ENCODE data around the gene AP5S1.
"Not testable (repeated sequence)": the region's sequence is repeated elsewhere in the genome, so short reads cannot be mapped to it uniquely, and the experiment has no call there.

AP5S1 gene

DNA sequence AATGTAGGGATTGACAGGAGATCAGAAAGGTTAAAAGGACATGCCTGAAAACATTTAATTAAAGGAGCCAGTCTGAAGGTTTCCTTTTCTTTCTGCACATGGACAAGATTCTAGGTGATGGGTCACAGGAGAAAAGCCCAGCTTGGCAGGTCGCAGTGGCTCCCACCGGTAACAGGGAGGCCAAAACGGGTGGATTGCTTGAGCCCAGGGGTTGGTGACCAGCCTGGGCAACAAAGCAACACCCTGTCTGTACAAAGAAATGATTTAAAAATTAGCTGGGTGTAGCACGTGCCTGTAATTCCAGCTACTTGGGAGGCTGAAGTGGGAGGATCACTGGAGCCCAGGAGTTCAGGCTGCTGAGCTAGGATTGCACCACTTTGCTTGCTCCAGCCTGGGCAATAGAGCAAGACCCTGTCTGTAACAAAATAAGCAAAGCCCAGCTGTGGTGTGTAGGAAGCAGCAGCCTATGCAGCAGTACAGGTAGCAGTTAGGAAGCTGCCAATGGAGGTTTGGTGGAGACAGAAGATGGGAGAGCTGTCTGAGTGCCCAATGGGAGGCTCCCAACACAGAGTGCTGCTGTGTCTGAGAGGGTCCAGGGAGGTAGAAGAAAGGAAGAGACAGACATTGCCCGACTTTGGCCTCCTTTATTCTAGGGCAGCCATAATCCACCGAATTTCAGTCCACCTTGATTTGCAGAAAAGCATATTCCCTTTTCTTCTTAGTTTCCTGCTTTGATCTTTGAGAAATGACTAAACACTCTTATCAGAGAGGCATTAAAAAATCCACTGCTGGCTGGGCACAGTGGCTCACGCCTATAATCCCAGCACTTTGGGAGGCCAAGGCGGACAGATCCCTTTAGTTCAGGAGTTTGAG, 7.1 kb upstream of the AP5S1 start:
- no peak for DNase-seq (ENCODE audit: low read depth)

DNA sequence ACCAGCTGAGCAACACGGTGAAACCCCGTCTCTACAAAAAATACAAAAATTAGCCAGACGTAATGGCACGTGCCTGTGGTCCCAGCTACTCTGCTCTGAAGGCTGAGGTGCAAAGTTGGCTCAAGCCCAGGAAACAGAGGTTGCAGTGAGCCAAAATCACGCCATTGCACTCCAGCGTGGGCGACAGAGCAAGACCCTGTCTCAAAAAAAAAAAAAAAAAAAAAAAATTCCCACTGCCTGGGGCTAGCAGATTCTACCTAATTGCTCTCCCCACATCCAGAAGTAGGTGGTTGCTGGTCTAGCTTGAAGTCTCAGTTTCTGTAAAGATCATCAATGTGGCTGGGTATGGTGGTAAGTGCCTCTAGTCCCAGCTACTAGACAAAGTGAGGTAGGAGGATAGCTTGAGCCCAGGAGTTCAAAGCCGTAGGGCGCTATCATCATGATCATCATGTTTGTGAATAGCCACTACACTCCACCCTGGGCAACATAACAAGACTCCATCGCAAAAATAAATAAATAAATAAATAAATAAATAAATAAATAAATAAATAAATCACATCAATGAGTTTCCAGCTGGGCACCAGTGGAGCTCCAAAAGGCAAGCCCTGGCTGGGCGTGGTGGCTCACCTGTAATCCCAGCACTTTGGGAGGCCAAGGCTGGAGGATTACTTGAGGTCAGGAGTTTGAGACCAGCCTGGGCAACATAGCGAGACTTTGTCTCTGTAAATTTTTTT, 6.3 kb upstream of the AP5S1 start:
- DNase-seq (ENCODE audit: low read depth), result no peak

DNA sequence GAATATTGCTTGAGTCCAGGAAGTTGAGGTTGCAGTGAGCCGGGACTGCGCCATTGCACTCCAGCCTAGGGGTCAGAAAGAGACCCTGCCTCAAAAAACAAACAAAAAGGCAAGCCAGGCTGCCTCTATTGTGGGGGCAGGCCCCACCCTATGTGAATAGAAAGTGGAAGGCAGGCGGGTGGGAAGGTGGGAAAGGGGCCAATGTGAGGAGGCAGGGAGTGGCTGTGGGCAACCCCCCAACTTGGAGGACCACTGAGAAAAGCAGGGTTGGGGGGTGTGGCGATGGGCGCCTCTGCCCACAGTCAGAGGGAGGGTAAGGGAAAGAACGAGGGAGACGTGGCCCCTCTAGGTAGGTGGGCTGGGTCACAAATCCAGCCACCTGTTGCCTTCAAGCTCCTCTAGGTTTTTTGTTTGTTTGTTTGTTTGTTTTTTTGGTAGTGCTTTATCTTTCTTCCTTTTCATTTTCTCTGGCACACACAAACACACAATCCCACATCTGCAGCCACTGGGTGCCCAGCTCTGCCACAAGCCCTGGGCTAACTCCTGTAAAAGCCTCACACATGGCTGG, 5.3 kb upstream of the AP5S1 start:
- DNase-seq (ENCODE audit: low read depth), result no peak

DNA sequence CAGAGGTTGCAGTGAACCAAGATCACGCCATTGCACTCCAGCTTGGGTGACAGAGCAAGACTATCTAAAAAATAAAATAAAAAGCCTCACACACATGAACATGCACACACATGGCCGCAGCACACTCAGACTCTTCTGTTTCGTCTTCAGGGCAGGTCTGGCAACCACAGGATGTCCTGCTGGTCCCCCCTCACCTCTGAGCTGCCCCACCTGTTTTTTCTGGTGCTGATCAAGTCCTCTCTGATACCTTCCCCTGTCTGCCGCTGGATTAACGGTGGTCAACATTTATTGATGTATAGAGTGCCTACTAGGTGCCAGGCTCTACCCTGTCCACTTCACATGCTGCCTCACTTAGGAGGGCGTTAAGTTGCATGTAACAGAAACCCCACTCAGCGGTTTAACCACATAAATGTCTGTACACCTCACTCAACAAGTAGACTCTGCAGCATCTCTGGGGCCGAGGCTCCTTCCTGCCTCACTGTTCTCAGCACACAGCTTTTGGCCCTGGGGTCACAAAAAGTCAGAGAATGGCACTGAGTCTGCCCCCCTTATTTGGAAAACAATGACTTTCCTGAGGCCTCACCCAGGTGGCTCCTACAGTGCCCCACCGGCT, 4.5 kb upstream of the AP5S1 start:
- no peak for DNase-seq (ENCODE audit: low read depth)

DNA sequence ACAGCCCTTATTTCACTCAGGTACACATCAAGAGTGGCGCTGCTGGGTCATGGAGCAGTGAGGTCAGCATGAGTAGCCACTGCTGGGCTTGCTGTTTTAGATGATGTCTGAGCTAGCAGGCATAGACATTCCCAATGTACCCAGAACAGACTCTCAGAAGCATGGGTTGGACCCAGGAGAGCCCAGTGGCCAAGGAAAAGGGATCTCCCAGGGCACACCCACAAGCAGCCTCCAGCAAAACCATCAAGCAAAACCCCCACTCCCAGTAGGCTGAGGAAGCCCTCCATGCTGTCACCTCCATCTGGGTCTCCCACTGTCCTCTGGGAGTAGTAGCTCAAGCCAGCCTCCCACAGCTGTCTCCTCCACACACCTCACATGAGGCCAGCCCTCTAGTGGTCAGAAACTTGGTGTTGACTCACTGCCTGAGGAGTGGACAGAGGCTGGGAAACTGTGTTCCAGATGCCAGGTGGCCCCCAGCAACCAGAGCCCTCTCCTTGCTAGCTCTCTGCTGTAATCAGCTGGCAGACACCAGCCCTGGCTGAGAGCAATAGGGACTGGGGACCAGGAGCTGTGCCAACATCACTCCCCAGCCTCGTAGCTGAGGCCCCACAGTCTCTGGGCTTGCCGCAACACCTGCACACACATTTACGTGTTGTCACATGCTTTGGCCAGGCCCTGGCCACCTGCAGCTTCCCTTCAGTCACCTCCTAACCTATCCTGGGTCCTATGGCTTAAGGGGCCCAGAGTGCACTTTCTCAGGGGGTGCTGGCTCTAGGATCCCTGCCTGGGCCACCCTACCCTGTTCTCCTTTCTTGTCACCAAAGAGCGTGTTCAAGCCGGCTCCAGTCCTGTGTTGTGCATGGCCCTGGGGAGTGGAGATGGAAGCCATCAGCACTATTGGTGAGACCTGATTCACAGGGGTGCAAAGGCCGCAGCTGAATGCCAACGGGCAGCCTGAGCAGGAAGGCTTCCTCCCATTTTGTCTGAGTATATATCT, 1.9 kb upstream of the AP5S1 start:
- DNase-seq (ENCODE audit: low read depth), result peak; percentile 57

DNA sequence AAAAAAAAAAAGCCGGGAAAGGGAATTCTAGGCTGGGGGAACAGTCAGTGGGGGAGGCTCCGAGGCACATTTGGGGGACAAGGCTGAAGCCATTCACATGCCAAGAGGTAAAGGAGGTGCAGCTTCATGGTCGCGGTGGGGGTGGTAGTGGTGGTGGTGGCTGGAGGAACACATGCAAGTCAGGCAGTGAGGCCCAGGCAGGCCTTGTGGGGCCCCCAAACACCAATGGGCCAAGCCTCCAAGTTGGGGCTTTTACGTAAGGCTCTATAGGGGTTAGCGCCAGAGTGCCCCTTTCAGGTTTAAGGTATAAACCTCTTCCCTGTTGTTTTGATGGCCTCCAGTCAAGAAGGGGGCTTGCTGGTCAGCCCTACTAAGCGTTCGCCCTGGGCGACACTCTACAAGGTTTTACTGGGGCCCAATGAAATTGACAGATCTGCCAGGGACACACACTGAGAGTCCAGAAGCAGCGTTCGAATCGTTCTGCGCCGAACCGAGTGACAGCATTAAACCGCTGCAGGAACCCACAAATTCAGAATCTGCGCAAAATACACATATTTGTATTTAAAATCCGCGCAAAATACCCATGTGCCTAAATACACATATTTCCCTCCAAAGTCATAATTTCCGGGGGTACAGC, 818 bp upstream of the AP5S1 start:
- no peak for DNase-seq (ENCODE audit: low read depth)

DNA sequence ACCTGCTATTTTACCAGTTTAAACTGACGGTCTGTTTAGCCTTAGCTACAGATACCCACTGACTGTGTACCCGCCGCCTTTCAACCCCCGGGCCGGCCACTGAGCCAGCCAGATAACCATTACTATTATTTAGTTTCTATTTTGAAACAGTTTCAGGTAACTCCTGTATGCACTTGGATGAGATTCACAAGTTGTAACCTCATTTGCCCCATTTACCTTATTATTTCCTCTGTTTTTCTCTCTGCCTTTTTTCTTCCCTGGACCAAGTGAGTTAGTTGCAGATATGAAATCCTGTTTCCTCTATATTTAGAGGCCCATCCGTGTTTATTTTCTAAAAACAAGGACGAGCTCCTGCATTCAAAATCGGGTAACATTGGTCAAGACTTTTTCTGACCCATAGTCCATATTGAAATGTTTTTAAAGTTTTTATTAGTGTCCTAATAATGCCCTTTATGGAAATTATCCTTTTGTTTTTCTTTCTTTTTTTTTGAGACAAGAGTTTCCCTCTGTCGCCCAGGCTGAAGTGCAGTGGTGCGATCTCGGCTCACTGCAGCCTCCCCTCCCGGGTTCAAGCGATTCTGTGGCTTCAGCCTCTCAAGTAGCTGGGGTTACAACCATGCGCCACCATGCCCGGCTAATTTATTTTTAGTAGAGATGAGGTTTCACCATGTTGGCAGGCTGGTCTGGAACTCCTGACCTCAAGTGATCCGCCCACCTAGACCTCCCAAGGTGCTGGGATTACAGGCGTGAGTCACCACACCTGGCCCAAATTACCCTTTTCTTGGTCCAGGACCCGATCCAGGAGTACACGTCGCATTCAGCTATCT, 767 bp downstream of the AP5S1 start:
- no peak for DNase-seq (ENCODE audit: low read depth)

DNA sequence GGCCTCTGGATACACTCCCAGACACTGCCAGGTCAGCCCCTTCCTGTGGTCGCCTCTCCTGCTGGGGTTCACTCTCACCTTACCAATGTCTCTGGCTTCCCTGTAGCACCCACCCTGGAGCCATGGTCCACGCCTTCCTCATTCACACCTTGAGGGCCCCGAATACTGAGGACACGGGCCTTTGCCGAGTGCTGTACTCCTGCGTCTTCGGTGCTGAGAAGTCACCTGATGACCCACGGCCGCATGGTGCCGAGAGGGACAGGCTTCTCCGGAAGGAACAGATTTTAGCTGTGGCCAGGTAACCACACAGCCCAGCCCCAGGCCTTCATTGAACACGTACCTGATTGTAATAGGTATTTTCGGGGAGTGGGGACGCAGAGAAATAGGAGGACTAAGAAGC, 1.6 kb downstream of the AP5S1 start:
- no peak for DNase-seq (ENCODE audit: low read depth)

DNA sequence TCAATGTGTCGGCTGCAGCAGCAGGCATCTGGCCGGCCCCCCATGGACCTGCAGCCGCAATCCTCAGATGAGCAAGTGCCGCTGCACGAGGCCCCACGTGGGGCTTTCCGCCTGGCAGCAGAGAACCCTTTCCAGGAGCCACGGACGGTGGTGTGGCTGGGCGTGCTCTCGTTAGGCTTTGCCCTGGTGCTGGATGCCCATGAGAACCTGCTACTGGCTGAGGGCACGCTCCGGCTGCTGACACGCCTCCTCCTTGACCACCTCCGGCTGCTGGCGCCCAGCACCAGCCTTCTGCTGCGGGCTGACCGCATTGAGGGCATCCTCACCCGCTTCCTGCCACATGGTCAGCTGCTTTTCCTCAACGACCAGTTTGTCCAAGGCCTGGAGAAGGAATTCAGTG, 3.5 kb downstream of the AP5S1 start:
- no peak for DNase-seq (ENCODE audit: low read depth)

DNA sequence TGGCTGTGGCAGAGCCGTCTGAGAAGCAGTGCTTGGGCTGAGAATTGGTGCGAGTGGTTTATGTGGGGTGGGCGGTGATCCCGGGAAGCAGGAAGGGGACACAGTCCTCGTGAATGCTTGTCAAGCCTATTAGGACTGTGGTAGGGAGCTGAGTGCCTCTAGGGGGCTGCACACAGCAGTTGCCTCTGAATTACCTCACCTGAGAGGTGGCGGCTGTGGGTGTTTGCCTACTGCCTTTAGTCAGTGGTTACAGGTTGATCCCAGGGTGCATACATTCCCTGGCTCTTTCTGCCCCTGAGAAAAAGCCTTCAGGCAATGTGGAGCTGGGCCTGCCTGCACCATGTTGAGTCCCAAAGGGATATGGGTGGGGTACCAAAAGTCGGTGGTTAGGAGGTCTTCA, 5.2 kb downstream of the AP5S1 start:
- no peak for DNase-seq (ENCODE audit: low read depth)

DNA sequence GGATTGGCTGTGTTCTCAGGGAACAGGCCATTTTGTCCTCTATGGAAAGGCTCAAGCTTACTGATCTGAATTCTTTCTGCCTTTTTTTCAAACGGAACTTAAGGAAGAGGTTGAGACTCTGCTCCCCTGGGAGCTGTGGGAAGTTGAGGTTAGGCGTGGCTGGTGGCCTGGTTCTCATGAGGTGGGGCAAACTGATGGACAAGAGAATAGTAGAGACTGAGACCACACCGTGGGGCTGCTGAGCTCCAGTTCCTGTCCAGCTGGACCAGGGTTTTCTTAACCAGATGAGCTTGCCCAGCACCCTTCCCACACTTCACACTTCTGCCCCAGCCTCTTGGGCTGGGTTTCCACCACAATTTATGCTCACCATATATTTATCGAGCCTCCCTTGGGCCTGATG, 6.1 kb downstream of the AP5S1 start:
- no peak for DNase-seq (ENCODE audit: low read depth)

DNA sequence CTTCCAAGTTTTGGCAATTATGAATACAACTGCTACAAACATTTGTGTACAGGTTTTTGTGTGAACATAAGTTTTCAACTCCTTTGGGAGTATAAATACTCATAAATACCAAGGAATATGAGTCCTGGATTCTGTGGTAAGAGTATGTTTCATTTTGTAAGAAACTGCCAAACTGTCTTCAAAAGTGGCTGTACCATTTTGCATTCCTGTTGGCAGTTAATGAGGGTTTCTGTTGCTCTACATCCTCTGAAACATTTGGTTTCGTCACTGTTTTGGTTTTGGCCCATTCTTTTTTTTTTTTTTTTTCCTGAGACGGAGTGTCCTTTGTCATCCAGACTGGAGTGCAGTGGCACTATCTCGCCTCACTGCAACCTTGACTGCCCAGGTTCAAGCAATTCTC, 8.5 kb downstream of the AP5S1 start:
- peak; percentile 24 for DNase-seq (ENCODE audit: low read depth)

DNA sequence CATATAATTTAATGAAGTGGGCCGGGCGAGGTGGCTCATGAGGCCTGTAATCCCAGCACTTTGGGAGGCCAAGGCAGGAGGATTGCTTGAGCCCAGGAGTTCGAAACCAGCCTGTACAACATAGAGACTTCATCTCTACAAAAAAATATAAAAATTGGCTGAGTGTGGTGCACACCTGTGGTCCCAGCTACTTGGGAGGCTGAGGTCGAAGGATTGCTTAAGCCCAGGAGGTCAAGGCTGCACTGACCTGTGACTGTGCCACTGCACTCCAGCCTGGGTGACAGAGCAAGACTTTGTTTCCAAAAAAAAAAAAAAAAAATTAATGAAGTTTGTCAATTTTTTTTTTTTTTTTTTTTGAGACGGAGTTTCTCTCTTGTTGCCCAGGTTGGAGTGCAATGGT, 9.5 kb downstream of the AP5S1 start:
- not testable (repeated sequence) for DNase-seq (ENCODE audit: low read depth)

DNA sequence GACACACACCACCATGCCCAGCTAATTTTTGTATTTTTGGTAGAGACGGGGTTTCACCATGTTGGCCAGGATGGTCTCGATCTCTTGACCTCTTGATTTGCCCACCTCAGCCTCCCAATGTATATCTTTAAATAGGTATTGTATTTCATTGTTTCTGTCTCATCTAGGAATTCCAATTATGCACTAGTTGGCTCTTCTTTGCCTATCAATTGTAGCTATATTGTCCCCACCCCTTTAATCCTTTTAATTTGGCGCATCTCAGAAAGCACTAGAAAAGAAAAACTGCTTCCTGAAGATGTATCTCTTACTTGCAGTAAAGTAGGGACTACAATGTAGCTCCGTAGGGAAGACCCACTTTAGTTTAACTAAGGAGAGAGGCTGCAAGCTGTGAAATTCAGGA, 15.8 kb downstream of the AP5S1 start:
- DNase-seq (ENCODE audit: low read depth), result no peak

DNA sequence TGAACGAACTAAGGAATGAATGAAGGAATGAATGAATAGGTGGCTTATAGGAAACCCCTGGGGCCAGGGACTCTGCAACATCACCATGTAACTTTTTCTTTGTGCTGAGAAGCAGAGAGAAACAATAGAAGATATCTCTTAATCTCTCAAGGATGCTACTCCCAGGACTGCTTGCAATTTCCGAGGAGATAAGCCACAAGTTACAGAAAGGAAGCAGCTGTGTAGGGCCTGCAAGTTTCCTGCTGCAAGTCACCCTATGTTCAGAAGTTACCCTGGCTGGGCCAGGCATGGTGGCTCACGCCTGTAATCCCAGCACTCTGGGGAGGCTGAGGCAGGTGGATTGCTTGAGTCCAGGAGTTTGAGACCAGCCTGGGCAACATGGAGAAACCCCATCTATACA, 19.0 kb downstream of the AP5S1 start:
- no peak for DNase-seq (ENCODE audit: low read depth)

DNA sequence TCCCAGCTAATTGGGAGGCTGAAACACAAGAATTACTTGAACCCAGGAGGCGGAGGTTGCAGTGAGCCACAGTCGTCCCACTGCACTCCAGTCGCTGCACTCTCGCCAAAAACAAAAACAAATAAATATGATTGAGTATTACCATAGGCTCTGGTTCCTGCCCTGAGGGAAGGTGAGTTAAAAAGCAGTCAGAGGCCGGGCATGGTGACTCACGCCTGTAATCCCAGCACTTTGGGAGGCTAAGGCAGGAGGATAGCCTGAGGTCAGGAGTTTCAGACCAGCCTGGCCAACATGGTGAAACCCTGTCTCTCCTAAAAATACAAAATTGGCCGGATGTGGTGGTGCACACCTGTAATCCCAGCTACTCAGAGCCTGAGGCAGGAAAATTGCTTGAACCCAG, 19.9 kb downstream of the AP5S1 start:
- not testable (repeated sequence) for DNase-seq (ENCODE audit: low read depth)

DNA sequence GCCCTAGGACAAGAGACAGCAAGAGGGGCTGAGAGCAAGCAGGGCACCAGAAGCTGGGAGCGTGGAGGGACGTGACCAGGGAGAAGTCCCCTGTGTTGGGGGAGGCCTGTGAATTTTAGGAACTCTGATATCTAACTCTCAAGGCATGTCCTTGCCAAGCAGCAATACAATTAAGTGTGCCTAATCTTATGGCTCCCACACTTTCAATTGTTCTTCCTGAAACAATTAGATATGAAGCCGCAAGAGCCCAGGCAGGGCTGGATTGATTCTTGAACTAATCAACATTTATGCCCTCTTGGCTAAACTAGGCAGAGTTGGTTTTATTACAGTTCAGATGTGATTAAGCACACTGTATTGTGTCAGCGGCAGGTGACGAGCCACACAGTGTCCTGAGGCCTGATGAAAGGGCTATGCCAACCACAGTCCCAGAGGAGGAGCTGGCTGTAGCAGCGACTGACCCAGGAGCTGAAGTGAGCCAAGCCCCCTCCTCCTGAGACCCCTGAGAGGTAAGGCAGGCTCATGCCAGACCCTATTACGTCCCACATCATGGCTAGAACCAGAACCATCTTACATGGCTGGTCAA, 22.1 kb downstream of the AP5S1 start:
- no peak for DNase-seq (ENCODE audit: low read depth)

DNA sequence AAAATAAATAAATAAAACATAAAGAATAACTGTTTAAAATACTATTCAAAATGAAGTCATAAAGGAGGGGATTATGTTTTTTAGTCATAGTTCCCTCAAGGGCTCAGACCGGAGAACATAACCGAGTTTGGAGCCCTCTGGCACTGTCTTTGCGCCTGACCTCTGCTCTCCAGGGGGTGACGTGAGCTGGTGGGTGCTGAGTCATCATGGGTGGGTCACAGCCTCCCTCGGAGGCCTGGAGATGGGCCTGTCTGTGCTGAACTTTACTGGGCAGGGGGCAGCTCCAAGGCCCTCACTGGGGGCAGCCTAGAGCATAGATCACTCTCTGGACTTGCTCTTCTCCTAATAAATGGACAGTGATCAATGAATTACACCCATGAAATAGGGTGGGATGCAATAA, 23.1 kb downstream of the AP5S1 start:
- peak; percentile 71 for DNase-seq (ENCODE audit: low read depth)

DNA sequence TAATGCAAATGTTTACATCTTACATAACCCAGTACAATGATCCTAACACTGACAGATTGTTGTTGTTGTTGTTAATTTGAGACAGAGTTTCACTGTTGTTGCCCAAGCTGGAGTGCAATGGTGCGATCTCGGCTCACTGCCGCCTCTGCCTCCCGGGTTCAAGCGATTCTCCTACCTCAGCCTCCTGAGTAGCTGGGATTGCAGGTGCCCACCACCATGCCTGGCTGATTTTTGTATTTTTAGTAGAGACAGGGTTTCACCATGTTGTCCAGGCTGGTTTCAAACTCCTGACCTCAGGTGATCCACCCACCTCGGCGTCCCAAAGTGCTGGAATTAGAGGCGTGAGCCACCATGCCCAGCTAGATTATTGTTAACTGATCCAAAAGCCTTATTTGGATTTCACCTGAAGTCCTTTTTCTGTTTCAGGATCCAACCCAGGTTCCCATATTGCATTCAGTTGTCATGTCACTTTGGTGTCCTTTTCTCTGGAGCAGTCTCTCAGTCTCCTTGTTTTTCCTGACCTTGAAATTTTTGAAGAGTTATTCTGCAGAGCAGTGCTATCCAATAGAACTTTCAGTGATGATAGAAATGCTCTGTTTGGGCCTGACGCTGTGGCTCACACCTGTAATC, 23.8 kb downstream of the AP5S1 start:
- not testable (repeated sequence) for DNase-seq (ENCODE audit: low read depth)
